ENCODE data around the gene NOD1.

DNA sequence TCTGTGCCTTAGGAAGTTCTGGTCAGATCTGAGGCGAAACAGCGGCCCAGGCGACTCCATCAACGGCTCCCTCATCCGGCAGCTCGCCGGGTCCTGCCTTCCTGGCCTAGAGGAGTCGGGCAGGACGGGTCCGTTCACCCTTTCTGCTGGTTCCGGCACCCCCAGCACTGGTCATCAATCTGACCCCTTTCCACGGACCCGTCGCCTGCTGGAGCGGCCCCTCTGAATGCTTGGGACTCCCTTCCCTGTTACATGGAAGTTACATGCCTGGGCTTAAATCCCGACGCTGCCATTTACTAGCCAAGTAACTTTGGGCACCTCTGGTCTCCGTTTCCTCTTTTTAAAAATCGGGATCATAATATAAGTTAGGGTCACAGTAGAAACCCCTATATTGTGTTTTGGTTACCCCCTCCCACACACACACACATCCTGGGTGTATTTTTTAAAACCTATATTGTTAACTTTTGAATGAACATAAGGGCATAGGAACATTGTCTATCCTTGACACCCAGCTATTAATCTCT lies 26.7 kb upstream of the NOD1 start:
- TF ChIP-seq, protein P1, sequence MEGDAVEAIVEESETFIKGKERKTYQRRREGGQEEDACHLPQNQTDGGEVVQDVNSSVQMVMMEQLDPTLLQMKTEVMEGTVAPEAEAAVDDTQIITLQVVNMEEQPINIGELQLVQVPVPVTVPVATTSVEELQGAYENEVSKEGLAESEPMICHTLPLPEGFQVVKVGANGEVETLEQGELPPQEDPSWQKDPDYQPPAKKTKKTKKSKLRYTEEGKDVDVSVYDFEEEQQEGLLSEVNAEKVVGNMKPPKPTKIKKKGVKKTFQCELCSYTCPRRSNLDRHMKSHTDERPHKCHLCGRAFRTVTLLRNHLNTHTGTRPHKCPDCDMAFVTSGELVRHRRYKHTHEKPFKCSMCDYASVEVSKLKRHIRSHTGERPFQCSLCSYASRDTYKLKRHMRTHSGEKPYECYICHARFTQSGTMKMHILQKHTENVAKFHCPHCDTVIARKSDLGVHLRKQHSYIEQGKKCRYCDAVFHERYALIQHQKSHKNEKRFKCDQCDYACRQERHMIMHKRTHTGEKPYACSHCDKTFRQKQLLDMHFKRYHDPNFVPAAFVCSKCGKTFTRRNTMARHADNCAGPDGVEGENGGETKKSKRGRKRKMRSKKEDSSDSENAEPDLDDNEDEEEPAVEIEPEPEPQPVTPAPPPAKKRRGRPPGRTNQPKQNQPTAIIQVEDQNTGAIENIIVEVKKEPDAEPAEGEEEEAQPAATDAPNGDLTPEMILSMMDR (IDR thresholded peaks at IDR 0.05) = no peak
- no peak for TF ChIP-seq POLR2A (IDR thresholded peaks at IDR 0.05)
